ENCODE data around the gene NOS3. TPM values are rescaled to one million over a fixed set of nuclear protein-coding genes. Genes with fewer than 3 reads are reported as not detected.

NOS3 gene
- total RNA-seq, 4 donors from 2014 or later = 2.5 to 11.3 (median 6.0) TPM

- TF ChIP-seq, protein P1, sequence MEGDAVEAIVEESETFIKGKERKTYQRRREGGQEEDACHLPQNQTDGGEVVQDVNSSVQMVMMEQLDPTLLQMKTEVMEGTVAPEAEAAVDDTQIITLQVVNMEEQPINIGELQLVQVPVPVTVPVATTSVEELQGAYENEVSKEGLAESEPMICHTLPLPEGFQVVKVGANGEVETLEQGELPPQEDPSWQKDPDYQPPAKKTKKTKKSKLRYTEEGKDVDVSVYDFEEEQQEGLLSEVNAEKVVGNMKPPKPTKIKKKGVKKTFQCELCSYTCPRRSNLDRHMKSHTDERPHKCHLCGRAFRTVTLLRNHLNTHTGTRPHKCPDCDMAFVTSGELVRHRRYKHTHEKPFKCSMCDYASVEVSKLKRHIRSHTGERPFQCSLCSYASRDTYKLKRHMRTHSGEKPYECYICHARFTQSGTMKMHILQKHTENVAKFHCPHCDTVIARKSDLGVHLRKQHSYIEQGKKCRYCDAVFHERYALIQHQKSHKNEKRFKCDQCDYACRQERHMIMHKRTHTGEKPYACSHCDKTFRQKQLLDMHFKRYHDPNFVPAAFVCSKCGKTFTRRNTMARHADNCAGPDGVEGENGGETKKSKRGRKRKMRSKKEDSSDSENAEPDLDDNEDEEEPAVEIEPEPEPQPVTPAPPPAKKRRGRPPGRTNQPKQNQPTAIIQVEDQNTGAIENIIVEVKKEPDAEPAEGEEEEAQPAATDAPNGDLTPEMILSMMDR (IDR thresholded peaks at IDR 0.05; ENCODE audit: low read depth) = no peak
Measured at GRCh38 chr7:151062399-151063211, 71.8 kb downstream of the NOS3 start.

DNA sequence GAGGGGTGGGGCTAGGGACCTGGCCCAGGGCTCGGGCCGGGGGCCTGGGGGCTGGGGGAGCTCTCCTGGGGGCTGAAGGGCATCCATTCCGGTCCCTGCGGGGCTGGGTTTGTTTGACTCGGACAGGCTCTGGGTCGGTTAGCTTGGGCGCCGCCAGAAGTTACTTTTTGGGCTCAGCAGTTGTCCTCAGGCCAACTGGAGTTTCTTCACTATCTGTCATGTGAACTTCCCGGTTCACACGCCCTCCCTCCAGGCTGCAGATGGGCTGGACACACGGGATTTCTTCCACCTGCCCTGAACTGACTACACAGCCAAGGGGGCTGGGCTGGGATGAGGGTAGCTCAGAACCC, 72.4 kb downstream of the NOS3 start:
- TF ChIP-seq, protein P1 (IDR thresholded peaks at IDR 0.05; ENCODE audit: low read depth) = no peak

Other genes starting within 250 kb of the NOS3 start
- 10 to 100 TPM; 11.3 to 43.0 (median 26.0) TPM for gene TMEM176B, start 190.7 kb upstream of the NOS3 start, total RNA-seq
- 10 to 100 TPM in 3 of 4 donors, 1 to 10 TPM in 1; 4.5 to 20.3 (median 17.9) TPM for gene TMEM176A, start 190.2 kb upstream of the NOS3 start, total RNA-seq
- gene AOC1, start 138.5 kb upstream of the NOS3 start, total RNA-seq = under 1 TPM in 2 of 4 donors, not detected in 2; 0.33 to 0.68 TPM
- gene KCNH2, start 12.7 kb upstream of the NOS3 start, total RNA-seq = under 1 TPM in 1 of 4 donors, not detected in 3; 0.22 TPM
- gene ATG9B, start 33.5 kb downstream of the NOS3 start, total RNA-seq = not detected
- 10 to 100 TPM; 13.2 to 45.4 (median 14.9) TPM for gene ABCB8, start 37.4 kb downstream of the NOS3 start, total RNA-seq
- gene ASIC3, start 57.5 kb downstream of the NOS3 start, total RNA-seq = 1 to 10 TPM in 1 of 4 donors, under 1 TPM in 2, not detected in 1; 0.34 to 1.1 (median 0.44) TPM
- 10 to 100 TPM in 1 of 4 donors, 1 to 10 TPM in 3; 4.1 to 11.0 (median 6.8) TPM for gene CDK5, start 66.9 kb downstream of the NOS3 start, total RNA-seq
- 10 to 100 TPM; 40.1 to 65.0 (median 44.6) TPM for gene SLC4A2, start 68.6 kb downstream of the NOS3 start, total RNA-seq
- 10 to 100 TPM; 36.8 to 88.9 (median 44.0) TPM for gene FASTK, start 89.8 kb downstream of the NOS3 start, total RNA-seq
- 10 to 100 TPM; 18.3 to 37.3 (median 31.5) TPM for gene TMUB1, start 92.5 kb downstream of the NOS3 start, total RNA-seq
- gene AGAP3, start 95.5 kb downstream of the NOS3 start, total RNA-seq = 10 to 100 TPM; 54.4 to 86.7 (median 62.7) TPM
- not detected for gene GBX1, start 176.7 kb downstream of the NOS3 start, total RNA-seq
- gene ASB10, start 196.2 kb downstream of the NOS3 start, total RNA-seq = not detected
- gene H2BK1, start 219.5 kb downstream of the NOS3 start, total RNA-seq = not detected
- 10 to 100 TPM; 21.2 to 34.7 (median 29.3) TPM for gene ABCF2, start 236.2 kb downstream of the NOS3 start, total RNA-seq
- 10 to 100 TPM; 14.2 to 28.3 (median 24.3) TPM for gene CHPF2, start 241.5 kb downstream of the NOS3 start, total RNA-seq